Measurements from ENCODE around the gene C4BPA.

- TF ChIP-seq CTCF (IDR thresholded peaks at IDR 0.05 in 8 of 11, conservative IDR thresholded peaks at IDR 0.05 in 3 of 11) (no peak), POLR2A (IDR thresholded peaks at IDR 0.05) (no peak)
These were observed 27.0 kb upstream of the C4BPA start for GRCh38 chr1:207077012-207077411.
